Measurements from ENCODE around the gene TEAD4.

Gene TEAD4

DNA sequence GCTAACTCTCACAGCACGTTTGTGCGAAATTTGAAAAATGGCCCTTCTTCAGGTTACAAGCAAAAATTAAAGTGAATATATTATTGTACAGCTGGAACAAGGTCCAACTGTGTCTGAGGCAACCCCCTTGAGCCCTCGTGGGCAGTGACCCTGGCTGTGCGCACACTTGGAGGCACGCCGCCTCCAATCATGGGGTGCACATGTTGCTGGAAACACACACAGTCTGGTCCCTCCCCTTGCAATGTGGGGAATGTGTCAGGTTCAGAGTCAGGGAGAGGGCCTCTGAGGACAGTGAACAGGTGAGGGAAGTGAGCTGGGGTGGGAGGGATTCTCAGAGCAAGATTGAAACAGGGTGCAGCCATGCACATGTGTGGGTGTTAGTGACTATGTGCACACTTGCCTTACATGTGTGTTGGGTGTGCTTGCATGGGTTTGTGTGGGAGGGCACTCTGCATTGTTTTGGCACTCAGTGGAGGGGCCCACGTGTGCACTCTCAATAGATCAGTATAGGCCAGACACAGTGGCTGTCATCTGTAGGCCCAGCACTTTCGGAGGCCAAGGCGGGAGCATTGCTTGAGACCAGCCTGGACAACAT lies 127.6 kb downstream of the TEAD4 start:
- no peak overlapping the region for H3K4me3 ChIP-seq (ENCODE audit: low read depth, low read length)
- TF ChIP-seq, protein P1, sequence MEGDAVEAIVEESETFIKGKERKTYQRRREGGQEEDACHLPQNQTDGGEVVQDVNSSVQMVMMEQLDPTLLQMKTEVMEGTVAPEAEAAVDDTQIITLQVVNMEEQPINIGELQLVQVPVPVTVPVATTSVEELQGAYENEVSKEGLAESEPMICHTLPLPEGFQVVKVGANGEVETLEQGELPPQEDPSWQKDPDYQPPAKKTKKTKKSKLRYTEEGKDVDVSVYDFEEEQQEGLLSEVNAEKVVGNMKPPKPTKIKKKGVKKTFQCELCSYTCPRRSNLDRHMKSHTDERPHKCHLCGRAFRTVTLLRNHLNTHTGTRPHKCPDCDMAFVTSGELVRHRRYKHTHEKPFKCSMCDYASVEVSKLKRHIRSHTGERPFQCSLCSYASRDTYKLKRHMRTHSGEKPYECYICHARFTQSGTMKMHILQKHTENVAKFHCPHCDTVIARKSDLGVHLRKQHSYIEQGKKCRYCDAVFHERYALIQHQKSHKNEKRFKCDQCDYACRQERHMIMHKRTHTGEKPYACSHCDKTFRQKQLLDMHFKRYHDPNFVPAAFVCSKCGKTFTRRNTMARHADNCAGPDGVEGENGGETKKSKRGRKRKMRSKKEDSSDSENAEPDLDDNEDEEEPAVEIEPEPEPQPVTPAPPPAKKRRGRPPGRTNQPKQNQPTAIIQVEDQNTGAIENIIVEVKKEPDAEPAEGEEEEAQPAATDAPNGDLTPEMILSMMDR (IDR thresholded peaks at IDR 0.05; ENCODE audit: insufficient read depth, low read depth, low read length, missing control alignments) = no peak
- no peak for DNase-seq (ENCODE audit: low read depth)

DNA sequence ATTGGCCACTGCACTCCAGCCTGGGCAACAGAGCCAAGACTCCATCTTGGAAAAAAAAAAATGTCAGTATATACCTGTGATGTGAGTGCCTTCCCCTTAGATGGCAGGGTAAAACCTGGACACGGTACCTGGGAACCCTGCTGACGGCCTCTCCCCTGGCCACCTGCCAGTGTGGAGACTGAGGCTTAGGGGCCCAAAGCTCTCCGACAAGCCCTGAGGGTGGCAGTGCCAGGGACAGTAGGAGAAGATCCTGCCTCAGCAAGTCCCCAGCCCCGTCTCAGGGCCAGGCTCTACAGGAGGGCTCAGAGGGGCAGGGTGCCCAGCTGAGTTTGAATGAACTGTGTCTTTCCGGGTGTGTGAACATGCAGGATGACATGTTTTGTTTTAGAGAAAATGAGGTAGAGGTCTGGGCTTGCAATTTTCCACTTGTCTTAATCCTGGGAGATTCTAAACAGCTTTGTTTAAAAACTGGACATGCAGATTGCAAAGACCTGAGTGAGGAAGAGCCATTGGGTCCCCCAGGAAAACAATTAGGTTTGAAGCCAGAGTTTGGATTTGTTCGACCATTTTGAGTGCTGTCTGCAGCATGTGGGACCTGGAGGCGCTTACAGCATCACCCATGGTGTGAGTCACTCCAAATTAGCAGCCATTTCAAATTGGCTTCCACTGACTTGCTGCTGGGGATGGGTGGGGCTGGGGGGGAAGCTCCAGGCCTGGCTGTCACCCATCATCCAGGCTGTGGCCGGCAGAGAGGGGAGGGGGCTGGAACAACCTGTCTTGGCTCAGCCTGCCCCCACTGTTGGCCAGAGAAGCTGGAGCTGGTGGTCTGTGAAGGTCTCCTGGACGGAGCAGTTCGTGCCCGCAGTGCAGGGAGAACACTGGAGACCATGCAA lies 128.8 kb downstream of the TEAD4 start:
- no peak overlapping the region for H3K4me3 ChIP-seq (ENCODE audit: low read depth, low read length)
- no peak for DNase-seq (ENCODE audit: low read depth)
- TF ChIP-seq, protein P1 (IDR thresholded peaks at IDR 0.05; ENCODE audit: insufficient read depth, low read depth, low read length, missing control alignments) = no peak

DNA sequence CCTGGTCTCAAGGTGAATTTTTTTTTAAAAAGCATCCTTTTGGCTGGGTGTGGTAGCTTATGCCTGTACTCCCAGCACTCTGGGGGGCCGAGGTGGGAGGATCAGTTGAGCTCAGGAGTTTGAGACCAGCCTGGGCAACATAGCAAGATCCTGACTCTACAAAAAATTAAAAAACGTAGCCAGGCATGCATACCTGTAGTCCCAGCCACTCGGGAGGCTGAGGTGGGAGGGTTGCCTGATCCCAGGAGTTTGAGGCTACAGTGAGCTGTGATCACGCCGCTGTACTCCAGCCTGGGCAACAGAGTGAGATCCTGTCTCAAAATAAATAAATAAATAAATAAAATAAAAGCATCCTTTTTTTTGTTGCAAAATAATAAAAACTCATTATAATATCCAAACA lies 130.4 kb downstream of the TEAD4 start:
- DNase-seq (ENCODE audit: low read depth) = no peak
- no peak overlapping the region for H3K4me3 ChIP-seq (ENCODE audit: low read depth, low read length)
- TF ChIP-seq, protein P1 (IDR thresholded peaks at IDR 0.05; ENCODE audit: insufficient read depth, low read depth, low read length, missing control alignments) = no peak
